Activated CD8-positive, alpha-beta memory T cell treated with anti-CD3 and anti-CD28 coated beads for 36 hours (primary cell): ENCODE measurements around the gene CRYM. TPM values are rescaled to one million over a fixed set of nuclear protein-coding genes. Genes with fewer than 3 reads are reported as not detected.
"Not testable (repeated sequence)": the region's sequence is repeated elsewhere in the genome, so short reads cannot be mapped to it uniquely, and the experiment has no call there.

Experiments
- CTCF ChIA-PET: fragments of 350-600 bp; sonication (Branson Sonifier 250); formaldehyde crosslinking; loops from one replicate; lab custom pipeline; 2021; ENCODE audit warnings: antibody characterized with exemption; lab: Charles Lee
- POLR2A ChIA-PET: fragments of 350-600 bp; sonication (Branson Sonifier 250); formaldehyde crosslinking; loops from one replicate; lab custom pipeline; 2021; ENCODE audit warnings: antibody characterized with exemption; lab: Charles Lee
- total RNA-seq, 2 experiments: library from RNA; stranded (reverse); gene quantifications; one replicate each; pipeline ENCODE4 v1.2.3, GENCODE V29; 2021

Gene CRYM
- not detected for total RNA-seq

GRCh38 chr16:21277927-21278706 is at the start of gene CRYM:
TSS of gene CRYM (minus strand) at chr16:21278290. CDS start at chr16:21278251, 39 bp downstream.
- POLR2A ChIA-PET: no interaction called here
- CTCF ChIA-PET: interaction anchor here (1.3 kb wide), 1 partner anchor 14 kb away, joined by 3 read pairs; no protein-coding TSS in a partner anchor

DNA sequence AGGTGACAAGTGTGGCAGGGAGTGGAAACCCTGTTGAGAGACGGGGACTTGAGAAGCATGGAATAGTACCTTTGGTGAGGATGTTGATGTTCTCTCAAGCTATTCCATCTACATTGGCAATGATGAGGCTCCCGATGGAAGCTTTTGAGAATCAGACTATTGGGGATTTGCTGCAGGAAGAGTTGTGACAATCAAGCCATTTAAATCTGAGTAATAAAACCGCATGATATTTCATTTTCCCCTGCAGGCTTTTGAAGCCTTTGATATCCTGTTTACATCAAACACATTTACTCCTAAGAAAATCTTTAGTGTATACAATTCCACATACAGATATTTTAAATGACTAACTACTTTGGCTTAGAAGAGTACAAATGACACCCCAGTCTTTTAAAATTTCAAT is 49.0 kb upstream of the CRYM start:
- ChIA-PET CTCF (no interaction called here), POLR2A (no interaction called here)

DNA sequence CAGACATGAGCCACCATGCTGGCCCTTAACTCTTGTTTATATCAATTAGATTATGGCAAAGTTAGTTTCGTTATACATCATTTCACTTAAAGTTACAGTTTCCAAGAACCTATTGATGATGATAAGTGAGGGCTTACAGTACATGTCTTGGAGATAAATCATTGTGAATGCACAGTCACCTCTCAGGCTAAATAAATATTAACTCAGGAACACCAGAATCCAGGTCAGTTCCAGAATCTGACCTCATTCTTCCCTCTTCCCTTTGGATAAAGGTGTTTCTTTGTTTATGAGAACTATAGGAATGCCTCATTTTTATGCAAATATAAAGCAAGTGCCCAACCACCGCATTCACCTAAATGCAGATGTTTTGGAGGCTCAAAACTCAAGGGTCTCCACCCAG is 48.4 kb upstream of the CRYM start:
- ChIA-PET CTCF (no interaction called here), POLR2A (no interaction called here)

- CTCF ChIA-PET: no interaction called here
These were observed 46.2 kb upstream of the CRYM start for GRCh38 chr16:21324267-21324666.

DNA sequence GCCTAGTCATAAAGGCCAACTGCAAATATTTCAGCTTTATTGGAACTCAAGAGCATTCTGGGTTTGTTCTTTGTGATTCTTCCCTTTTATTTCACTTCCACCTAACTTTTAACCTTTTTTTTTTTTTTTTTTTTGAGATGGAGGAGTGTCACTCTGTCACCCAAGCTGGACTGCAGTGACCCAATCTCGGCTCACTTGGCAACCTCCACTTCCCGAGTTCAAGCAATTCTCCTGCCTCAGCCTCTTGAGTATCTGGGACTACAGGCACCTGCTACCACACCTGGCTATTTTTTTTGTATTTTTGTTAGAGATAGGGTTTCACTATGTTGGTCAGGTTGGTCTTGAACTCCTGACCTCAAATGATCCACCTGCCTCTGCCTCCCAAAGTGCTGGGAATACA is 44.2 kb upstream of the CRYM start:
- POLR2A ChIA-PET: interaction anchor here (0.6 kb wide), 1 partner anchor 173 kb away, joined by 3 read pairs; no protein-coding TSS in a partner anchor
- CTCF ChIA-PET: not testable (repeated sequence)

More at GRCh38 chr16:21324267-21324666, 46.2 kb upstream of the CRYM start:
- POLR2A ChIA-PET: no interaction called here

GRCh38 chr16:21321736-21322135 is 43.6 kb upstream of the CRYM start:
- CTCF ChIA-PET: no interaction called here
- POLR2A ChIA-PET: no interaction called here

- CTCF ChIA-PET: no interaction called here
- POLR2A ChIA-PET: no interaction called here
These were observed 36.2 kb upstream of the CRYM start for GRCh38 chr16:21314339-21314738.

DNA sequence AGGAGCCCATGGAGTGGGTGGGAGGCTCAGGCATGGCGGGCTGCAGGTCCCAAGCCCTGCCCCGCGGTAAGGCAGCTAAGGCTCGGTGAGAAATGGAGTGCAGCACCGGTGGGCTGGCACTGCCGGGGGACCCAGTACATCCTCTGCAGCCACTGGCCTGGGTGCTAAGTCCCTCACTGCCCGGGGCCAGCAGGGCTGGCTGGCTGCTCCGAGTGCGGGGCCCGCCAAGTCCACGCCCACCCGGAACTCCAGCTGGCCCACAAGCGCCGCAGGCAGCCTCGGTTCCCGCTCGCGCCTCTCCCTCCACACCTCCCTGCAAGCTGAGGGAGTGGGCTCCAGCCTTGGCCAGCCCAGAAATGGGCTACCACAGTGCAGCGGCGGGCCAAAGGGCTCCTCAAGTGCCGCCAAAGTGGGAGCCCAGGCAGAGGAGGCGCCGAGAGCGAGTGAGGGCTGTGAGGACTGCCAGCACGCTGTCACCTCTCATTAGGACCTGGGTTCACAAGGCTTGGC is 34.8 kb upstream of the CRYM start:
- CTCF ChIA-PET, POLR2A ChIA-PET: not testable (repeated sequence)

- CTCF ChIA-PET, POLR2A ChIA-PET: not testable (repeated sequence)
These were observed 34.0 kb upstream of the CRYM start for GRCh38 chr16:21312046-21312445.

- POLR2A ChIA-PET, CTCF ChIA-PET: not testable (repeated sequence)
These were observed 28.6 kb upstream of the CRYM start for GRCh38 chr16:21306712-21307111.

- ChIA-PET CTCF (interaction anchor here (3.1 kb wide), 1 partner anchor 145 kb away, joined by 15 read pairs; the partner anchor contains the start of gene LDAF1), POLR2A (no interaction called here)
These were observed 24.9 kb upstream of the CRYM start for GRCh38 chr16:21302898-21303528.

- ChIA-PET CTCF (interaction anchor here (3.1 kb wide), 1 partner anchor 144 kb away, joined by 15 read pairs; the partner anchor contains the start of gene LDAF1), POLR2A (no interaction called here)
These were observed 24.4 kb upstream of the CRYM start for GRCh38 chr16:21302454-21302853.

GRCh38 chr16:21301895-21302291 is 23.8 kb upstream of the CRYM start:
- POLR2A ChIA-PET: interaction anchor here (0.7 kb wide), 1 partner anchor 808 kb away, joined by 3 read pairs; no protein-coding TSS in a partner anchor
- CTCF ChIA-PET: interaction anchor here (1.5 to 3.1 kb wide), 2 partner anchors 22 to 144 kb away, joined by 3 to 15 read pairs; partner anchors contain the start of gene LDAF1

DNA sequence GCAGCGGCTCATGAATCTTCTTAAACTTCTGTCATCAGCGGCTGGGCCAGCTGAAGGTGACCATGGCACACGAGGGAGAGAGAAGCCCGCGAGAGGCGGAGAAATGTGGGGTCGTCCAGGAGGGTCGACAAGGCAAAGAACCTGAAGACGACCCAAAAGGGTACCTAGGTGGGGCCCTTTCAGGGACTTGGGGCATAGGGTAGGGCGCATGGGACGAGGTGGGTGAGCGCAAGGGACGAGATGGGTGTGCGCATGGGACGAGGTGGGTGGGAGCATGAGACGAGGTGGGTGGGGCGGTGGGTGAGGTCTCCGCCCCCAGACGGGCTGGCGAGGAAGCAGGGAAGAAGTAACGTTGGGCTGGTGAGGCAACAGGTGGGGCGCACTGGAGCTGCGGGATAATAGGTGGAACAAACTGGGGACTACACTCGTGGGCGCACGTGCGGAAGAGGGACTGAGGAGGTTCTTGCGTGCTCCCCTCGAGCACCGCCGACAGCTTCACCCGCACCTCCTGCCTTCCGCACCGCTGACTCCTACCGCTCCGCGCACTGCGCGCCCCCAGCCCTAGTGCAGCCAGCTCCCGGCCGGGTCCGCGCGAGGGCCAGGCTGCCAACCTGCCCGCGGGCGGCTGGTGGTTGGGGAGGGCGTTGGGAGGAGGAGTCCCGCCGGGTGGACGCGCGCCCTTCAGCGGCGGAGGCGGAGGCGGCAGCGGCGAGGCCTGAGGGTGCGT is 23.2 kb upstream of the CRYM start:
- ChIA-PET CTCF (interaction anchor here (1.4 to 3.1 kb wide), 3 partner anchors 21 to 143 kb away, joined by 3 to 15 read pairs (median 4); partner anchors contain the start of gene LDAF1), POLR2A (interaction anchor here (0.6 to 0.7 kb wide), 2 partner anchors 808 to 1086 kb away, joined by 3 to 8 read pairs; no protein-coding TSS in a partner anchor)

DNA sequence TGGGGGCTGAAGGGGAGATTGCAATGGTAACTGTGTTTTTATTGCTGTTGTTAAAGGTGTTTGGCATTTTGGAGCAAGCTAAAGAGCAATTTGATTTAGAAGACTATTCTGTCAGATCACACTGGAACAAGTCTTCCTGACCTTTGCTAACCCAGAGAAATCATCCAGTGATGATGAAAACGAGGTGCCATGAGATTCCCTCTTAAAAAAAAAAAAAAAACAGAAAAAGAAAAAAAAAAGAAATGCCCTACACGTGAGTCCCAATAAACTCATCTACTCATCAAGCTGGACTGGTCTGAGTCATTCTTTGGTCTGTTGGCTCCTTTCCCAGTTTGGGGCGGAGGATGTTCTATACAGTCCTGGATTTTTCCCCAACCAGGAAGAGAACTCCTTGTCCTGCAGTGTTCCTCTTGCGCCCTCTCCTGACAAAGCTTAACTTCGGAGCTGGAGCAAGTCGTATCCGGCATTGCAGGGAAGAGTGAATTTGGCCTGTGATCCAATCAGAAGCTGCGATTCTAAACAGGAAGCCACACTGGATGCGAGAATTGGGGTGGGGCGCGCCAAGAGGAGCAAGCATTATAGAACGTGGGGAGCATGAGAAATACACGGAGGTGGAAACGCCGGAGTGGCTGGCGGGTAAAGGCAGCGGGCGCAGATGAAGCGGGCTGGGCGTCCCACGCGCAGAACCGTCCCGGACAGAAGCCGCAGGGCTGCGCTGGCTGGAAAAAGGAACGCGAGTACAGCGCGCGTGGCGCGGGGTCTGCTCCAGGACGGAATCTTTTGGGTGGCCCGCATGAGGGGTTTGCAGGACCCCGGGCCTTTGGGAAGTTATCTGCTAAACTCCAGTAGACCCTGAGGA is 22.4 kb upstream of the CRYM start:
- POLR2A ChIA-PET: interaction anchor here (0.6 kb wide), 2 partner anchors 173 to 1086 kb away, joined by 5 to 8 read pairs; no protein-coding TSS in a partner anchor
- CTCF ChIA-PET: interaction anchor here (1.4 to 3.1 kb wide), 3 partner anchors 21 to 143 kb away, joined by 3 to 15 read pairs (median 4); partner anchors contain the start of gene LDAF1

DNA sequence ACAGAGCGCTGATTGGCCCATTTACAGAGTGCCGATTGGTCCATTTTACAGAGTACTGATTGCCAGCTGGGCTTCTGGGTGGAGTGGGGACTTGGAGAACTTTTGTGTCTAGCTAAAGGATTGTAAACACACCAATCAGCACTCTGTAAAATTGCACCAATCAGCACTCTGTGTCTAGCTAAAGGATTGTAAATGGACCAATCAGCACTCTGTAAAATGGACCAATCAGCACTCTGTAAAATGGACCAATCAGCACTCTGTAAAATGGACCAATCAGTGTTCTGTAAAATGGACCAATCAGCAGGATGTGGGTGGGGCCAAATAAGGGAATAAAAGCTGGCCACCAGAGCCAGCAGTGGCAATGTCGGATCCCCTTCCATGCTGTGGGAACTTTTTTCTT is 11.7 kb upstream of the CRYM start:
- POLR2A ChIA-PET, CTCF ChIA-PET: not testable (repeated sequence)

GRCh38 chr16:21285314-21285713 is 7.2 kb upstream of the CRYM start:
- POLR2A ChIA-PET: no interaction called here
- CTCF ChIA-PET: no interaction called here

GRCh38 chr16:21284414-21284813 is 6.3 kb upstream of the CRYM start:
- ChIA-PET CTCF (no interaction called here), POLR2A (no interaction called here)
